Adrenal gland (tissue), 12 donors: ENCODE results near the gene SCYGR1. TPM values are rescaled to one million over a fixed set of nuclear protein-coding genes. Genes with fewer than 3 reads are reported as not detected.

Source experiments
- DNase-seq, 7 donors: peaks; one replicate each; pipeline ENCODE4 v3.0.0-alpha.2; 2019 to 2020
- H3K27ac ChIP-seq, 5 donors: fragments of 200-600 bp; sonication (generic) in 4 of 5; 1 replicate in 3 of 5; 2 replicates in 2 of 5; pipeline versions ENCODE4 v1.5.1 to v1.8.0; 2016 to 2020; ENCODE audit warnings: mild to moderate bottlenecking in 1 of 5
- H3K27me3 ChIP-seq: fragments of 200-600 bp; 2 replicates; pipeline ENCODE4 v1.8.0; 2021
- H3K36me3 ChIP-seq, 2 donors: fragments of 200-600 bp; replicated peaks in 1 of 2; 1 replicate in 1 of 2; 2 replicates in 1 of 2; pipeline versions ENCODE4 v1.5.1 to v1.8.0; 2018 to 2022
- H3K4me1 ChIP-seq, 2 donors: fragments of 200-600 bp; replicated peaks in 1 of 2; 1 replicate in 1 of 2; 2 replicates in 1 of 2; pipeline versions ENCODE4 v1.5.1 to v1.8.0; 2018 to 2021
- H3K4me3 ChIP-seq, 4 donors: fragments of 200-600 bp; sonication (generic) in 3 of 4; one replicate each; pipeline ENCODE4 v1.5.1; 2016 to 2018
- H3K9me3 ChIP-seq, 3 donors: fragments of 200-600 bp; sonication (generic) in 1 of 3; replicated peaks in 1 of 3; 1 replicate in 2 of 3; 2 replicates in 1 of 3; pipeline versions ENCODE4 v1.5.1 to v1.8.0; 2016 to 2021
- POLR2A ChIP-seq, 2 donors: fragments of 450-650 bp; IDR thresholded peaks; one replicate each; pipeline ENCODE4 v1.6.1; 2017; ENCODE audit warnings: antibody characterized with exemption in 2 of 2, mild to moderate bottlenecking in 2 of 2, moderate library complexity in 1 of 2
- WGBS, 4 donors: extraction: QIAGEN DNeasy Blood & Tissue Kit in 2 of 4; methylation state at CpG; one replicate each; pipeline versions ENCODE4 v1.1.5 to v1.1.7; 2013 to 2017; 5-methylcytosine and 5-hydroxymethylcytosine counted together
- intact Hi-C, 2 donors: fragments of 100-400 bp; cut with DNase I; formaldehyde crosslinking; loops; one replicate each; pipeline versions ENCODE4 v1.14.1 to v1.15.0; 2022 to 2023
- polyA plus RNA-seq, 3 donors: library from polyadenylated mRNA; stranded (reverse); fragments of 200-250 nt in 2 of 3; fragments of 350-450 nt in 1 of 3; fragmentation: Illumina TruSeq in 1 of 3; extraction: RNeasy Lipid Tissue Mini Kit (QIAGEN cat#74804) in 1 of 3; gene quantifications; one replicate each; pipeline ENCODE4 v1.2.3, GENCODE V29; 2013 to 2014
- total RNA-seq, 9 donors: library from RNA; depleted of rRNA in 4 of 9; stranded (reverse); fragments of >200 nt in 4 of 9; fragments of 120-200 nt in 1 of 9; fragmentation: NEBNext Ultra II Directional in 1 of 9; extraction: Animal tissue kit (Norgen Biotek cat#: 25700) in 1 of 9; gene quantifications; one replicate each; pipeline versions ENCODE4 v1.1.0 to v1.2.4, GENCODE V29; 2013 to 2023
- TF ChIP-seq, protein P1 (sequence below), 6 experiments: fragments of 450-650 bp in 4 of 6; fragments of 200-600 bp in 2 of 6; sonication (generic) in 1 of 6; IDR thresholded peaks; 1 replicate in 5 of 6; 2 replicates in 1 of 6; pipeline versions ENCODE4 v1.5.1 to v1.8.0; 2016 to 2021; ENCODE audit warnings: antibody characterized with exemption in 6 of 6, mild to moderate bottlenecking in 2 of 6, moderate library complexity in 1 of 6
- donor health status: healthy with polysubstance abuse.
- donor health status: Bipolar disorder and iron deficiency.
- donor health status: DM: yes; HTN: yes; CAD: no.
- donor health status: DM: no; HTN: no; CAD: no.
- donor health status: DM: no; HTN: no; CAD: no.
- donor health status: DM: yes; HTN: yes; CAD: no.

SCYGR1 gene
- total and polyA plus RNA-seq, 12 donors = not detected

DNA sequence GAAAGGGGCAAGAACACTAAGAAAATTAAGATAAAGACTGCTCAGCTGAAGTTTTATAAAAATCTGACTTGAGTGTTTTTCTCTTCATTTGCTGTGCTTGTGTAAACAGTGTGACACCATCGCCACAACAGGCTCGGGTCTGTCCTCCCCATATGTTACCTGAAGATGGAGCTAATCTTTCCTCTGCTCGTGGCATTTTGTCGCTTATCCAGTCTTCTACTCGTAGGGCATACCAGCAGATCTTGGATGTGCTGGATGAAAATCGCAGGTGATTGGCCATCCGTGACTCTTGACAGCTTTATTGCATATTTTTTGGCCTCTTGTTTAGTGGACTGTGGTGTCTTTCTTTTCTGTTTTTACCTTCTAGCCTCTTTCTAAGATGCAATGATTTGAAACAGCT lies 40.6 kb downstream of the SCYGR1 start:
- no peak for DNase-seq
- H3K27me3 ChIP-seq = no peaks in the 10 kb centered on the region
- TF ChIP-seq POLR2A (IDR thresholded peaks at IDR 0.05) = no peak
- TF ChIP-seq, protein P1, sequence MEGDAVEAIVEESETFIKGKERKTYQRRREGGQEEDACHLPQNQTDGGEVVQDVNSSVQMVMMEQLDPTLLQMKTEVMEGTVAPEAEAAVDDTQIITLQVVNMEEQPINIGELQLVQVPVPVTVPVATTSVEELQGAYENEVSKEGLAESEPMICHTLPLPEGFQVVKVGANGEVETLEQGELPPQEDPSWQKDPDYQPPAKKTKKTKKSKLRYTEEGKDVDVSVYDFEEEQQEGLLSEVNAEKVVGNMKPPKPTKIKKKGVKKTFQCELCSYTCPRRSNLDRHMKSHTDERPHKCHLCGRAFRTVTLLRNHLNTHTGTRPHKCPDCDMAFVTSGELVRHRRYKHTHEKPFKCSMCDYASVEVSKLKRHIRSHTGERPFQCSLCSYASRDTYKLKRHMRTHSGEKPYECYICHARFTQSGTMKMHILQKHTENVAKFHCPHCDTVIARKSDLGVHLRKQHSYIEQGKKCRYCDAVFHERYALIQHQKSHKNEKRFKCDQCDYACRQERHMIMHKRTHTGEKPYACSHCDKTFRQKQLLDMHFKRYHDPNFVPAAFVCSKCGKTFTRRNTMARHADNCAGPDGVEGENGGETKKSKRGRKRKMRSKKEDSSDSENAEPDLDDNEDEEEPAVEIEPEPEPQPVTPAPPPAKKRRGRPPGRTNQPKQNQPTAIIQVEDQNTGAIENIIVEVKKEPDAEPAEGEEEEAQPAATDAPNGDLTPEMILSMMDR (IDR thresholded peaks at IDR 0.05) = no peak
- intact Hi-C loops = no loop called here
- 90 to 91% (median 91%) methylated on average over 7 of the region's 7 CpGs for WGBS, 4 donors
- H3K4me1 ChIP-seq = no peaks in the 10 kb centered on the region
- no peaks in the 10 kb centered on the region for H3K9me3 ChIP-seq
- H3K4me3 ChIP-seq = no peak overlapping the region
- H3K36me3 ChIP-seq = peaks cover 0 to 5% of the 10 kb centered on the region in 2 donors
- H3K27ac ChIP-seq = no peak overlapping the region

DNA sequence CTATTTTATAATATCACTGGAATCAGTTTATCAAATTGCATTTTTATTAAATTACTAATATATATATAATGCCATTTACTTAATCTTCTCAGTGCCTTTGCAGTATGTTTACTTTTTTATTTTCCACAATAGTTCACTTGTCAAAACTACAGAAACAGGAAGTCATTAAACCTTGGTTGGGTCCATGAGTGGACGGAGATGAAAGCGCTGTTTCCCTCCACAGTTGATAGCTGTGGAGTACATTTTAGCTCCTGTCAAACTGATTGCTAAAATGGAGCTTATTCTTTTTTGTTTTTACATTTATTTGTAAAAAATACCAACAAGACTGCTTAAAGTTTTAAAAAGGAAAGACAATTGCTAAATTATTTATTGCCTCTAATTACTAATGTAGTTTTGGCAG lies 43.5 kb downstream of the SCYGR1 start:
- Histone ChIP-seq H3K4me1 (no peaks in the 10 kb centered on the region), H3K27me3 (no peaks in the 10 kb centered on the region), H3K36me3 (peaks cover 0 to 18% of the 10 kb centered on the region in 2 donors), H3K9me3 (no peaks in the 10 kb centered on the region), H3K4me3 (no peak overlapping the region), H3K27ac (no peak overlapping the region)
- 78 to 90% (median 82%) methylated on average over 2 of the region's 2 CpGs for WGBS, 4 donors
- TF ChIP-seq POLR2A (IDR thresholded peaks at IDR 0.05) = no peak
- TF ChIP-seq, protein P1 (IDR thresholded peaks at IDR 0.05) = no peak
- DNase-seq = no peak
- intact Hi-C loops = no loop called here

DNA sequence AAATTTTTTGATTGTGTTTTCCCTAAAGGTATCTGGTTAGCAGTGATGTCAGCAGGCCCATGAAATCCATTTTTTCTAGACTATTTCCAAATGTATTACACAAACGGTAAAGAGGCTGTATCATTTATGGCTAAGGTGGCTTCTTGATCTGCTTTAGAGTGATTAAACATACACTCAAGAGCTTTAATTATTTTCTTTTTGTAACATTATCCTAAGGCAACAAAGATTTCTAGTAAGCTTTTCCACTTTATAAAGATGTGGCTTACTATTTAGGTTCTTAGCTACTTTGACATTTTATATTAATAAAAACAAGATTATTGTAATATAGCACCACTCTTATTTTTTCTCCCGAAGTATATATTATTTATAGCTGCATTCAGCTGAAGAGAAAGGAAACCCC lies 46.2 kb downstream of the SCYGR1 start:
- WGBS, 4 donors = 86 to 95% (median 89%) methylated on average over 2 of the region's 2 CpGs
- Histone ChIP-seq H3K4me1 (peaks cover under 1% of the 10 kb centered on the region in 2 donors), H3K27me3 (no peaks in the 10 kb centered on the region), H3K9me3 (no peaks in the 10 kb centered on the region), H3K4me3 (no peak overlapping the region), H3K36me3 (peaks cover 0 to 18% of the 10 kb centered on the region in 2 donors), H3K27ac (no peak overlapping the region)
- intact Hi-C loops = no loop called here
- no peak for DNase-seq
- TF ChIP-seq, protein P1 (IDR thresholded peaks at IDR 0.05) = no peak
- no peak for TF ChIP-seq POLR2A (IDR thresholded peaks at IDR 0.05)

DNA sequence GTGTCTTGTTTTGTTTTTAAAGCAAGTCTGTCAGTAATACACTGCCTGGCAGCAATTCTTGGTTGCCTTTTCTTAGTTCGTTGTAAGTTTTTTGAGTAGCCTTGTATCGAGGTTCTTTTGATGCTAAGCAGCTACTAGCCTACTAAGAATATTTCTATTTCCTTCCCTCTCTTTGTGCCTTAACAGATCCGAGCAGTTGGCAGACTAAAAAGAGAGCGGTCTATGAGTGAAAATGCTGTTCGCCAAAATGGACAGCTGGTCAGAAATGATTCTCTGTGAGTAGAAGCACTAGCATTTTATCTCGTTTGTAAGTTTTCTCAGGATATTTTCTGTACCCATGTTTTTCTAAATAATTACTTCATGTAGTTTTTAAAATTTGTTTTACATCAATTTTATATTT lies 47.6 kb downstream of the SCYGR1 start:
- TF ChIP-seq, protein P1 (IDR thresholded peaks at IDR 0.05) = no peak
- TF ChIP-seq POLR2A (IDR thresholded peaks at IDR 0.05) = no peak
- WGBS, 4 donors = 75 to 78% (median 76%) methylated on average over 6 of the region's 6 CpGs
- no peak overlapping the region for H3K27ac ChIP-seq
- H3K9me3 ChIP-seq = no peaks in the 10 kb centered on the region
- peaks cover 0 to 22% of the 10 kb centered on the region in 2 donors for H3K36me3 ChIP-seq
- H3K4me3 ChIP-seq = no peak overlapping the region
- no peaks in the 10 kb centered on the region for H3K27me3 ChIP-seq
- H3K4me1 ChIP-seq = peaks cover 13 to 15% of the 10 kb centered on the region in 2 donors
- intact Hi-C loops = no loop called here
- DNase-seq = no peak
